IMR-90 (cell line): ENCODE data around the gene PTPRN2. TPM values are rescaled to one million over a fixed set of nuclear protein-coding genes. Genes with fewer than 3 reads are reported as not detected.

Experiments used
- ATAC-seq: fragments of 200-7000 bp; cut with Tn5 transposase; 2 replicates; pipeline ENCODE4 v1.9.1; 2020; ENCODE audit warnings: low read depth, mild to moderate bottlenecking, moderate library complexity
- BruUV-seq: library from RNA; stranded (reverse); fragments of 400-500 nt; replicated peaks from 2 replicates; lab custom pipeline; 2021; lab: Mats Ljungman, UMichigan
- CTCF ChIA-PET: fragments of 300-600 bp; formaldehyde crosslinking; extraction: SDS; loops from one replicate; lab custom pipeline; 2021; ENCODE audit warnings: antibody characterized with exemption; lab: Yijun Ruan, JAX
- POLR2A ChIA-PET: fragments of 300-600 bp; sonication (Branson Sonifier 250); formaldehyde crosslinking; loops from one replicate; lab custom pipeline; 2022; ENCODE audit warnings: antibody characterized with exemption; ENCODE audit not compliant: unreplicated experiment; lab: Charles Lee
- DNase-seq: peaks from one replicate; pipeline ENCODE4 v3.0.0; 2013
- H2AFZ ChIP-seq: replicated peaks from 2 replicates; pipeline ENCODE3; 2013; ENCODE audit warnings: low read length, mild to moderate bottlenecking; ENCODE audit not compliant: poor library complexity
- H2AK5ac ChIP-seq: 2 replicates; pipeline ENCODE4 v1.6.1; 2013; ENCODE audit warnings: low read depth, low read length, inconsistent platforms
- H2AK9ac ChIP-seq: replicated peaks from 2 replicates; pipeline ENCODE3; 2013; ENCODE audit warnings: mild to moderate bottlenecking, low read depth, low read length, moderate library complexity; ENCODE audit not compliant: poor library complexity
- H2BK120ac ChIP-seq: 2 replicates; pipeline ENCODE4 v1.6.1; 2013; ENCODE audit warnings: low read depth, low read length, inconsistent platforms
- H2BK15ac ChIP-seq: 3 replicates; pipeline ENCODE4 v1.6.1; 2013; ENCODE audit warnings: low read depth, low read length, inconsistent platforms
- H2BK20ac ChIP-seq: 2 replicates; pipeline ENCODE4 v1.6.1; 2013; ENCODE audit warnings: low read depth, mild to moderate bottlenecking, inconsistent platforms, low read length, moderate library complexity
- H2BK5ac ChIP-seq: 2 replicates; pipeline ENCODE4 v1.6.1; 2013; ENCODE audit warnings: mild to moderate bottlenecking, low read depth, low read length, inconsistent platforms; ENCODE audit not compliant: poor library complexity, severe bottlenecking
- H3K14ac ChIP-seq: replicated peaks from 2 replicates; pipeline ENCODE4 v1.6.1; 2013; ENCODE audit warnings: low read depth, low read length, inconsistent platforms
- H3K18ac ChIP-seq: 2 replicates; pipeline ENCODE4 v1.6.1; 2013; ENCODE audit warnings: low read depth, low read length, control low read depth
- H3K23ac ChIP-seq: 2 replicates; pipeline ENCODE4 v1.6.1; 2013; ENCODE audit warnings: low read depth, low read length, inconsistent platforms
- H3K27ac ChIP-seq: 2 replicates; pipeline ENCODE4 v1.5.1; 2013; ENCODE audit warnings: mild to moderate bottlenecking, control low read depth, low read length; ENCODE audit not compliant: insufficient read depth
- H3K27me3 ChIP-seq: 2 replicates; pipeline ENCODE4 v1.6.1; 2013; ENCODE audit warnings: low read length; ENCODE audit not compliant: control insufficient read depth, insufficient read depth
- H3K36me3 ChIP-seq: 2 replicates; pipeline ENCODE4 v1.6.1; 2013; ENCODE audit warnings: low read length, mixed read lengths; ENCODE audit not compliant: control insufficient read depth, insufficient read depth
- H3K4ac ChIP-seq: 2 replicates; pipeline ENCODE4 v1.6.1; 2013; ENCODE audit warnings: low read depth, low read length, inconsistent platforms
- H3K4me1 ChIP-seq: 2 replicates; pipeline ENCODE4 v1.6.1; 2013; ENCODE audit warnings: low read length, mixed read lengths; ENCODE audit not compliant: control insufficient read depth, insufficient read depth
- H3K4me2 ChIP-seq: 2 replicates; pipeline ENCODE4 v1.6.1; 2013; ENCODE audit warnings: low read depth, mild to moderate bottlenecking, control low read depth, low read length, moderate library complexity
- H3K4me3 ChIP-seq: 2 replicates; pipeline ENCODE4 v1.5.1; 2013; ENCODE audit warnings: low read depth, mild to moderate bottlenecking, control low read depth, low read length, moderate library complexity; ENCODE audit not compliant: insufficient read depth
- H3K56ac ChIP-seq: 2 replicates; pipeline ENCODE4 v1.6.1; 2013; ENCODE audit warnings: low read length, inconsistent platforms; ENCODE audit not compliant: insufficient read depth; ENCODE audit errors: extremely low read depth
- H3K79me1 ChIP-seq, 2 experiments: 2 replicates each; pipeline ENCODE4 v1.6.1; 2013; ENCODE audit warnings: low read length in 2 of 2, inconsistent platforms in 1 of 2, low read depth in 1 of 2
- H3K9ac ChIP-seq: 2 replicates; pipeline ENCODE4 v1.6.1; 2013; ENCODE audit warnings: low read depth, low read length, control low read depth
- H3K9me1 ChIP-seq: 2 replicates; pipeline ENCODE4 v1.6.1; 2013; ENCODE audit warnings: low read length, inconsistent platforms; ENCODE audit not compliant: insufficient read depth
- H3K9me3 ChIP-seq: 2 replicates; pipeline ENCODE4 v1.6.1; 2013; ENCODE audit warnings: low read length; ENCODE audit not compliant: control insufficient read depth, insufficient read depth
- H4K20me1 ChIP-seq: 2 replicates; pipeline ENCODE4 v1.6.1; 2013; ENCODE audit warnings: low read length, inconsistent platforms; ENCODE audit not compliant: insufficient read depth
- H4K5ac ChIP-seq: 2 replicates; pipeline ENCODE4 v1.6.1; 2013; ENCODE audit warnings: mild to moderate bottlenecking, low read depth, low read length, control low read depth
- H4K8ac ChIP-seq, 2 experiments: 2 replicates each; pipeline ENCODE4 v1.6.1; 2013; ENCODE audit warnings: low read depth in 2 of 2, low read length in 2 of 2, control low read depth in 1 of 2, inconsistent platforms in 1 of 2
- H4K91ac ChIP-seq: 2 replicates; pipeline ENCODE4 v1.6.1; 2013; ENCODE audit warnings: low read depth, low read length, inconsistent platforms; ENCODE audit not compliant: insufficient read depth
- RAD21 ChIP-seq: IDR thresholded peaks from 2 replicates; pipeline ENCODE4 v1.6.1; 2012; ENCODE audit warnings: low read length, improper control_type of control experiment
- WGBS, 2 experiments: methylation state at CpG; one replicate each; pipeline versions ENCODE4 v1.1.5 to v1.1.7; 2013; ENCODE audit warnings: missing lambda C conversion rate in 2 of 2; ENCODE audit not compliant: insufficient read length in 1 of 2; ENCODE audit errors: extremely low coverage in 2 of 2; 5-methylcytosine and 5-hydroxymethylcytosine counted together
- dilution Hi-C: fragments of 300-500 bp; cut with HindIII; formaldehyde crosslinking; loops from one replicate; pipeline ENCODE4 v1.14.3; 2018; ENCODE audit warnings: low sequenced_read_pairs; ENCODE audit not compliant: unreplicated experiment
- in situ Hi-C: fragments of 300-500 bp; cut with MboI; formaldehyde crosslinking; loops from 3 replicates; pipeline ENCODE4 v1.14.3; 2019; ENCODE audit warnings: low sequenced_read_pairs, inconsistent platforms, mixed read lengths
- intact Hi-C: fragments of 100-400 bp; cut with micrococcal nuclease; formaldehyde crosslinking; loops from 2 replicates; pipeline ENCODE4 v1.10.0; 2022
- polyA plus RNA-seq, 3 experiments: library from polyadenylated mRNA; depleted of rRNA; stranded (reverse); fragments of >200 nt; gene quantifications; 2 replicates each; pipeline ENCODE4 v1.2.3, GENCODE V29; 2012; ENCODE audit warnings: low replicate concordance in 1 of 3
- total RNA-seq: library from RNA; depleted of rRNA; stranded (reverse); fragments of >200 nt; gene quantifications from 2 replicates; pipeline ENCODE4 v1.2.3, GENCODE V29; 2012
- TF ChIP-seq, protein P1 (sequence below): fragments of 150-350 bp; IDR thresholded peaks from 2 replicates; pipeline ENCODE4 v1.6.1; 2017; ENCODE audit warnings: mild to moderate bottlenecking, antibody characterized with exemption, low read length, low read depth

The PTPRN2 gene
- total and polyA plus RNA-seq, 2 of the 4 experiments (the other 2 are of a cell fraction) = 0.03 TPM; not detected in 1

DNA sequence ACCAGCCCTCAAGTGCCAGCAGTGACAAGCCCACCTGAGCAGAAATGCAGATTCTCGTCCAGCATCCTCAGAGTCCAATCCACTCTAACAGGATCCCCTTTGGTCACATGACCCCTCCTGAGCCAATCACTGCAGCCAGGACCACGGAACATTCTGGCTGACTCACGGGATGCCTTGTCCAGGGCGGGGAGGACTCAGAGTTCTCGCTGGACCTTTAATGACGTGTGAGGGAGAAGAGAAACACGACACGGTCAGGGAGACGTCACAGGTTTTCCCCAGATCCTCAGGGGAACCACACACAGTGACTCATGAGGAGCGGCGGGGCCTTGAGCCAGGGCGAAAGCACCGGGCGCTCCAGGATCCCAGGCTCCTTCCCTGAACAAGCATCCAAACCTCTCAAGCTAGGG is 155.7 kb downstream of the PTPRN2 start:
- BruUV-seq = no TSS peak
- ATAC-seq (peak; percentile 57), DNase-seq (peak; percentile 28)
- no peak overlapping the region for H3K4ac ChIP-seq
- no peak overlapping the region for H2AFZ ChIP-seq
- no peak overlapping the region for H2BK5ac ChIP-seq
- peaks cover 43% of the 10 kb centered on the region for H3K9me3 ChIP-seq
- H3K56ac ChIP-seq = no peak overlapping the region
- H3K4me1 ChIP-seq = no peaks in the 10 kb centered on the region
- H2BK20ac ChIP-seq = no peak overlapping the region
- H3K4me2 ChIP-seq = no peak overlapping the region
- H2AK5ac ChIP-seq = no peak overlapping the region
- H4K20me1 ChIP-seq = no peaks in the 10 kb centered on the region
- H3K14ac ChIP-seq = no peak overlapping the region
- no peaks in the 10 kb centered on the region for H3K9me1 ChIP-seq
- H3K27me3 ChIP-seq = no peaks in the 10 kb centered on the region
- no peak overlapping the region for H3K9ac ChIP-seq
- ChIA-PET POLR2A (no interaction called here), CTCF (no interaction called here)
- H3K18ac ChIP-seq = no peak overlapping the region
- H3K27ac ChIP-seq = no peak overlapping the region
- in situ Hi-C loops = no loop called here
- H2AK9ac ChIP-seq = no peak overlapping the region
- WGBS, 2 experiments = no CpG with 5 or more reads among the region's 14 CpGs
- no peak overlapping the region for H3K4me3 ChIP-seq
- dilution Hi-C loops = no loop called here
- intact Hi-C loops = no loop called here
- TF ChIP-seq, protein P1, sequence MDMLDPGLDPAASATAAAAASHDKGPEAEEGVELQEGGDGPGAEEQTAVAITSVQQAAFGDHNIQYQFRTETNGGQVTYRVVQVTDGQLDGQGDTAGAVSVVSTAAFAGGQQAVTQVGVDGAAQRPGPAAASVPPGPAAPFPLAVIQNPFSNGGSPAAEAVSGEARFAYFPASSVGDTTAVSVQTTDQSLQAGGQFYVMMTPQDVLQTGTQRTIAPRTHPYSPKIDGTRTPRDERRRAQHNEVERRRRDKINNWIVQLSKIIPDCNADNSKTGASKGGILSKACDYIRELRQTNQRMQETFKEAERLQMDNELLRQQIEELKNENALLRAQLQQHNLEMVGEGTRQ = peak; percentile 61; the same call in 1 of the 2 replicates
- TF ChIP-seq RAD21 = no peak
- no peak overlapping the region for H2BK15ac ChIP-seq
- no peak overlapping the region for H4K8ac ChIP-seq
- no peaks in the 10 kb centered on the region for H3K36me3 ChIP-seq
- H4K5ac ChIP-seq = no peak overlapping the region
- no peak overlapping the region for H3K23ac ChIP-seq
- no peak overlapping the region for H2BK120ac ChIP-seq
- H3K79me1 ChIP-seq = no peaks in the 10 kb centered on the region
- no peak overlapping the region for H4K91ac ChIP-seq
